ENCODE results near the gene FAS. TPM values are rescaled to one million over a fixed set of nuclear protein-coding genes. Genes with fewer than 3 reads are reported as not detected.
A peak's percentile ranks its signal among the peaks of the same experiment; 100 is the strongest.

Gene FAS
- total RNA-seq, 2 experiments from 2014 or later: 23.8 to 28.2 TPM

GRCh38 chr10:88987243-88987725 is 3.3 kb upstream of the FAS start:
- Mint-ChIP-seq H3K27me3 (no peaks in the 10 kb centered on the region), H3K4me1 (ENCODE audit: low read depth) (peaks cover 72% of the 10 kb centered on the region), H3K36me3 (ENCODE audit: low read depth) (peaks cover 13% of the 10 kb centered on the region), H3K27ac (peak overlapping the region; percentile 15), H3K9me3 (peaks cover 6% of the 10 kb centered on the region), H3K4me3 (peak overlapping the region; percentile 8)
- Histone ChIP-seq H3K4me3 (ENCODE audit: low read length) (no peak overlapping the region), H3K9me3 (ENCODE audit: control insufficient read depth in 1 of 2, insufficient read depth in 1 of 2, low read length in 2 of 2) (peaks cover 0 to 3% of the 10 kb centered on the region in 2 experiments), H3K27ac (ENCODE audit: low read depth in 1 of 2, low read length in 2 of 2) (peak overlapping the region in 1 of 2 donors; percentile 4), H3K36me3 (ENCODE audit: insufficient read depth, low read length) (no peaks in the 10 kb centered on the region), H3K4me1 (ENCODE audit: insufficient read depth, low read length) (peaks cover 20% of the 10 kb centered on the region), H3K27me3 (ENCODE audit: control insufficient read depth in 1 of 2, insufficient read depth in 2 of 2, low read length in 2 of 2) (no peaks in the 10 kb centered on the region)
- POLR2A ChIA-PET: interaction anchor here (0.8 to 1.5 kb wide), 9 partner anchors 8 to 405 kb away, joined by 3 to 6 read pairs (median 4); partner anchors contain the start of genes IFIT1, LIPA and STAMBPL1
- intact Hi-C loops (cut with DNase I, micrococcal nuclease): no loop called here
- CTCF ChIA-PET: interaction anchor here (0.7 to 1.6 kb wide), 8 partner anchors 8 to 151 kb away, joined by 3 to 9 read pairs (median 3); no protein-coding TSS in a partner anchor
- peak in 4 of 14 experiments; percentile 14 to 62 (median 40) for DNase-seq
- TF ChIP-seq, protein P1, sequence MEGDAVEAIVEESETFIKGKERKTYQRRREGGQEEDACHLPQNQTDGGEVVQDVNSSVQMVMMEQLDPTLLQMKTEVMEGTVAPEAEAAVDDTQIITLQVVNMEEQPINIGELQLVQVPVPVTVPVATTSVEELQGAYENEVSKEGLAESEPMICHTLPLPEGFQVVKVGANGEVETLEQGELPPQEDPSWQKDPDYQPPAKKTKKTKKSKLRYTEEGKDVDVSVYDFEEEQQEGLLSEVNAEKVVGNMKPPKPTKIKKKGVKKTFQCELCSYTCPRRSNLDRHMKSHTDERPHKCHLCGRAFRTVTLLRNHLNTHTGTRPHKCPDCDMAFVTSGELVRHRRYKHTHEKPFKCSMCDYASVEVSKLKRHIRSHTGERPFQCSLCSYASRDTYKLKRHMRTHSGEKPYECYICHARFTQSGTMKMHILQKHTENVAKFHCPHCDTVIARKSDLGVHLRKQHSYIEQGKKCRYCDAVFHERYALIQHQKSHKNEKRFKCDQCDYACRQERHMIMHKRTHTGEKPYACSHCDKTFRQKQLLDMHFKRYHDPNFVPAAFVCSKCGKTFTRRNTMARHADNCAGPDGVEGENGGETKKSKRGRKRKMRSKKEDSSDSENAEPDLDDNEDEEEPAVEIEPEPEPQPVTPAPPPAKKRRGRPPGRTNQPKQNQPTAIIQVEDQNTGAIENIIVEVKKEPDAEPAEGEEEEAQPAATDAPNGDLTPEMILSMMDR (IDR thresholded peaks at IDR 0.05): no peak
- ATAC-seq (ENCODE audit: poor library complexity): no peak

DNA sequence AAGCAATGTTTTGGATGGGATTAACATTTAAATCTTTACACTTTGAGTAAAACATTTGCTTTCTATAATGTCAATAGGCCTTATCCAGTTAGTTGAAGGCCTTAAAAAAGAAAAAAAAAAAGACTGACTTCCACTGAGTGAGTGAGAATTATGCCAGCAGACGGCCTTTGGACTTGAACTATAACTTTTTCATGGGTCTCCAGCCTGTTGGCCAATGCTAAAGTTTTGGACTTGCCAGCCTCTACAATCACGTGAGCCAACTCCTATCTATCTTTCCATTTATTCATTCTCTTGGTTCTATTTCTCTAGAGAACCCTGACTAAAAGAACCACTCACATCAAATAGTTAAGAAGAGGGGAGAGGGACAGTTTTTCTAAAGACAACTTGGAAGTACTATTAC is 2.8 kb upstream of the FAS start:
- Mint-ChIP-seq H3K27ac (peak overlapping the region; percentile 15), H3K4me3 (peak overlapping the region; percentile 22), H3K4me1 (ENCODE audit: low read depth) (peaks cover 71% of the 10 kb centered on the region), H3K9me3 (peaks cover 6% of the 10 kb centered on the region), H3K27me3 (no peaks in the 10 kb centered on the region), H3K36me3 (ENCODE audit: low read depth) (peaks cover 13% of the 10 kb centered on the region)
- no peak for ATAC-seq (ENCODE audit: poor library complexity)
- intact Hi-C loops (cut with DNase I, micrococcal nuclease): no loop called here
- peaks cover 0 to 3% of the 10 kb centered on the region in 2 experiments for H3K9me3 ChIP-seq (ENCODE audit: control insufficient read depth in 1 of 2, insufficient read depth in 1 of 2, low read length in 2 of 2)
- no peaks in the 10 kb centered on the region for H3K36me3 ChIP-seq (ENCODE audit: insufficient read depth, low read length)
- no peaks in the 10 kb centered on the region for H3K27me3 ChIP-seq (ENCODE audit: control insufficient read depth in 1 of 2, insufficient read depth in 2 of 2, low read length in 2 of 2)
- H3K4me3 ChIP-seq (ENCODE audit: low read length): no peak overlapping the region
- H3K27ac ChIP-seq (ENCODE audit: low read depth in 1 of 2, low read length in 2 of 2): peak overlapping the region in 1 of 2 donors; percentile 4
- DNase-seq: no peak
- ChIA-PET CTCF (interaction anchor here (0.7 to 1.6 kb wide), 5 partner anchors 8 to 152 kb away, joined by 3 to 9 read pairs (median 4); no protein-coding TSS in a partner anchor), POLR2A (interaction anchor here (0.6 to 1.5 kb wide), 9 partner anchors 8 to 404 kb away, joined by 3 to 6 read pairs (median 4); partner anchors contain the start of genes IFIT1, LIPA and STAMBPL1)
- TF ChIP-seq, protein P1 (IDR thresholded peaks at IDR 0.05): no peak
- peaks cover 20% of the 10 kb centered on the region for H3K4me1 ChIP-seq (ENCODE audit: insufficient read depth, low read length)

DNA sequence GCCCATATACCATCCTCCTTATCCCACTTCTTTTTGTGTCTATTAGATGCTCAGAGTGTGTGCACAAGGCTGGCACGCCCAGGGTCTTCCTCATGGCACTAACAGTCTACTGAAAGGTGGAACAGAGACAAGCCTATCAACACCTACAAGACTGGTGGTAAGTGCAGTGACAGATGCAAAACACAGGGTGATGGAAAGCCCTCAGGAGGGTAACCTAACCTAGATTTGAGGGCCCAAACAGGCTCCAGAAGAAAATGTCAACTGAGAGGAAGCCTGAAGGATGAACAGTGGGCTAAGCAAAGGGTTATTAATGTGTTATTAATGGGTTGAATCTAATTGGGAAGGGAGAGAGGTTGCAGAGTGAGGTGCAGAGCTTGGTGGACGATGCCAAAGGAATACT is 1.2 kb upstream of the FAS start:
- ATAC-seq (ENCODE audit: poor library complexity): no peak
- H3K36me3 Mint-ChIP-seq (ENCODE audit: low read depth): peaks cover 13% of the 10 kb centered on the region
- POLR2A ChIA-PET: interaction anchor here (0.8 to 3.0 kb wide), 8 partner anchors 8 to 425 kb away, joined by 3 to 25 read pairs (median 6); partner anchors contain the start of gene IFIT5
- Histone ChIP-seq H3K4me1 (ENCODE audit: insufficient read depth, low read length) (peaks cover 25% of the 10 kb centered on the region), H3K27ac (ENCODE audit: low read depth in 1 of 2, low read length in 2 of 2) (peak overlapping the region; percentile 51 to 80), H3K36me3 (ENCODE audit: insufficient read depth, low read length) (no peaks in the 10 kb centered on the region), H3K27me3 (ENCODE audit: control insufficient read depth in 1 of 2, insufficient read depth in 2 of 2, low read length in 2 of 2) (no peaks in the 10 kb centered on the region), H3K9me3 (ENCODE audit: control insufficient read depth in 1 of 2, insufficient read depth in 1 of 2, low read length in 2 of 2) (peaks cover 0 to 3% of the 10 kb centered on the region in 2 experiments), H3K4me3 (ENCODE audit: low read length) (no peak overlapping the region)
- CTCF ChIA-PET: interaction anchor here (1.6 to 2.9 kb wide), 5 partner anchors 12 to 57 kb away, joined by 4 to 20 read pairs (median 5); no protein-coding TSS in a partner anchor
- peak in 1 of 14 experiments; percentile 21 for DNase-seq
- H3K27me3 Mint-ChIP-seq: no peaks in the 10 kb centered on the region
- TF ChIP-seq, protein P1 (IDR thresholded peaks at IDR 0.05): no peak
- peaks cover 6% of the 10 kb centered on the region for H3K9me3 Mint-ChIP-seq
- peak overlapping the region; percentile 98 for H3K4me3 Mint-ChIP-seq
- intact Hi-C loops (cut with DNase I, micrococcal nuclease): no loop called here
- peaks cover 74% of the 10 kb centered on the region for H3K4me1 Mint-ChIP-seq (ENCODE audit: low read depth)
- H3K27ac Mint-ChIP-seq: peak overlapping the region; percentile 93
